ENCODE results near the gene ATP2C1.
A peak's percentile ranks its signal among the peaks of the same experiment; 100 is the strongest.

Gene ATP2C1

GRCh38 chr3:130934442-130935089 lies 40.7 kb downstream of the ATP2C1 start:
- no peak for DNase-seq
- ATAC-seq (replicated peaks): no peak
- peaks cover 34% of the 10 kb centered on the region for H3K36me3 Mint-ChIP-seq (ENCODE audit: insufficient read depth)
- H3K4me3 Mint-ChIP-seq: no peak overlapping the region
- no peak overlapping the region for H3K27ac Mint-ChIP-seq
- H3K4me1 Mint-ChIP-seq (ENCODE audit: low read depth in 2 of 2): peaks cover 2 to 9% of the 10 kb centered on the region in 2 donors
- no peaks in the 10 kb centered on the region for H3K9me3 Mint-ChIP-seq
- H3K27me3 Mint-ChIP-seq: no peaks in the 10 kb centered on the region

- Mint-ChIP-seq H3K36me3 (ENCODE audit: insufficient read depth) (peaks cover 42% of the 10 kb centered on the region), H3K27me3 (no peaks in the 10 kb centered on the region), H3K4me3 (no peak overlapping the region), H3K27ac (no peak overlapping the region), H3K4me1 (ENCODE audit: low read depth in 2 of 2) (peaks cover 0 to 5% of the 10 kb centered on the region in 2 donors), H3K9me3 (no peaks in the 10 kb centered on the region)
- ATAC-seq (replicated peaks) (no peak), DNase-seq (no peak)
Measured at GRCh38 chr3:130935761-130936492, 42.0 kb downstream of the ATP2C1 start.

GRCh38 chr3:130939753-130940152 lies 45.9 kb downstream of the ATP2C1 start:
- ATAC-seq (replicated peaks) (no peak), DNase-seq (no peak)
- no peaks in the 10 kb centered on the region for H3K4me1 Mint-ChIP-seq (ENCODE audit: low read depth in 2 of 2)
- no peaks in the 10 kb centered on the region for H3K27me3 Mint-ChIP-seq
- H3K36me3 Mint-ChIP-seq (ENCODE audit: insufficient read depth): peaks cover 54% of the 10 kb centered on the region
- H3K27ac Mint-ChIP-seq: peak overlapping the region in 1 of 2 donors; percentile 60
- no peaks in the 10 kb centered on the region for H3K9me3 Mint-ChIP-seq
- H3K4me3 Mint-ChIP-seq: no peak overlapping the region

GRCh38 chr3:130941793-130942192 lies 47.9 kb downstream of the ATP2C1 start:
- Mint-ChIP-seq H3K9me3 (no peaks in the 10 kb centered on the region), H3K36me3 (ENCODE audit: insufficient read depth) (peaks cover 50% of the 10 kb centered on the region), H3K27me3 (no peaks in the 10 kb centered on the region), H3K4me1 (ENCODE audit: low read depth in 2 of 2) (no peaks in the 10 kb centered on the region), H3K27ac (peak overlapping the region in 1 of 2 donors; percentile 80), H3K4me3 (no peak overlapping the region)
- DNase-seq (no peak), ATAC-seq (replicated peaks) (no peak)

- Mint-ChIP-seq H3K4me3 (no peak overlapping the region), H3K27ac (no peak overlapping the region), H3K27me3 (no peaks in the 10 kb centered on the region), H3K4me1 (ENCODE audit: low read depth in 2 of 2) (peaks cover 8 to 19% of the 10 kb centered on the region in 2 donors), H3K36me3 (ENCODE audit: insufficient read depth) (peaks cover 30% of the 10 kb centered on the region), H3K9me3 (no peaks in the 10 kb centered on the region)
- ATAC-seq (replicated peaks): no peak
- no peak for DNase-seq
Measured at GRCh38 chr3:130946882-130947281, 53.0 kb downstream of the ATP2C1 start.

- no peaks in the 10 kb centered on the region for H3K9me3 Mint-ChIP-seq
- ATAC-seq (replicated peaks): no peak
- no peak for DNase-seq
- H3K27ac Mint-ChIP-seq: peak overlapping the region in 1 of 2 donors; percentile 90
- no peak overlapping the region for H3K4me3 Mint-ChIP-seq
- H3K27me3 Mint-ChIP-seq: no peaks in the 10 kb centered on the region
- peaks cover 8 to 19% of the 10 kb centered on the region in 2 donors for H3K4me1 Mint-ChIP-seq (ENCODE audit: low read depth in 2 of 2)
- H3K36me3 Mint-ChIP-seq (ENCODE audit: insufficient read depth): peaks cover 23% of the 10 kb centered on the region
Measured at GRCh38 chr3:130948001-130948773, 54.3 kb downstream of the ATP2C1 start.

GRCh38 chr3:130948929-130949328 lies 55.0 kb downstream of the ATP2C1 start:
- H3K27ac Mint-ChIP-seq: peak overlapping the region; percentile 66 to 90
- H3K36me3 Mint-ChIP-seq (ENCODE audit: insufficient read depth): peaks cover 24% of the 10 kb centered on the region
- no peaks in the 10 kb centered on the region for H3K9me3 Mint-ChIP-seq
- no peak overlapping the region for H3K4me3 Mint-ChIP-seq
- H3K27me3 Mint-ChIP-seq: no peaks in the 10 kb centered on the region
- DNase-seq (no peak), ATAC-seq (replicated peaks) (no peak)
- H3K4me1 Mint-ChIP-seq (ENCODE audit: low read depth in 2 of 2): peaks cover 8 to 19% of the 10 kb centered on the region in 2 donors

- Mint-ChIP-seq H3K4me1 (ENCODE audit: low read depth in 2 of 2) (peaks cover 8 to 19% of the 10 kb centered on the region in 2 donors), H3K36me3 (ENCODE audit: insufficient read depth) (peaks cover 23% of the 10 kb centered on the region), H3K9me3 (no peaks in the 10 kb centered on the region), H3K27me3 (no peaks in the 10 kb centered on the region), H3K27ac (peak overlapping the region; percentile 3 to 90), H3K4me3 (peak overlapping the region in 1 of 2 donors; percentile 43)
- DNase-seq (no peak), ATAC-seq (replicated peaks) (peak; percentile 40)
Measured at GRCh38 chr3:130950124-130950523, 56.2 kb downstream of the ATP2C1 start.

GRCh38 chr3:130950641-130951040 lies 56.8 kb downstream of the ATP2C1 start:
- DNase-seq (no peak), ATAC-seq (replicated peaks) (no peak)
- Mint-ChIP-seq H3K27me3 (no peaks in the 10 kb centered on the region), H3K4me1 (ENCODE audit: low read depth in 2 of 2) (peaks cover 8 to 19% of the 10 kb centered on the region in 2 donors), H3K36me3 (ENCODE audit: insufficient read depth) (peaks cover 28% of the 10 kb centered on the region), H3K9me3 (no peaks in the 10 kb centered on the region), H3K27ac (peak overlapping the region; percentile 3 to 90), H3K4me3 (peak overlapping the region in 1 of 2 donors; percentile 43)

GRCh38 chr3:130955481-130955880 lies 61.6 kb downstream of the ATP2C1 start:
- Mint-ChIP-seq H3K27me3 (no peaks in the 10 kb centered on the region), H3K9me3 (no peaks in the 10 kb centered on the region), H3K4me3 (no peak overlapping the region), H3K27ac (peak overlapping the region in 1 of 2 donors; percentile 24), H3K4me1 (ENCODE audit: low read depth in 2 of 2) (peaks cover 0 to under 1% of the 10 kb centered on the region in 2 donors), H3K36me3 (ENCODE audit: insufficient read depth) (peaks cover 49% of the 10 kb centered on the region)
- DNase-seq (no peak), ATAC-seq (replicated peaks) (no peak)

GRCh38 chr3:130956281-130956680 lies 62.4 kb downstream of the ATP2C1 start:
- ATAC-seq (replicated peaks) (no peak), DNase-seq (no peak)
- no peak overlapping the region for H3K4me3 Mint-ChIP-seq
- no peak overlapping the region for H3K27ac Mint-ChIP-seq
- no peaks in the 10 kb centered on the region for H3K4me1 Mint-ChIP-seq (ENCODE audit: low read depth in 2 of 2)
- peaks cover 54% of the 10 kb centered on the region for H3K36me3 Mint-ChIP-seq (ENCODE audit: insufficient read depth)
- no peaks in the 10 kb centered on the region for H3K27me3 Mint-ChIP-seq
- H3K9me3 Mint-ChIP-seq: no peaks in the 10 kb centered on the region

GRCh38 chr3:130956721-130957120 lies 62.8 kb downstream of the ATP2C1 start:
- ATAC-seq (replicated peaks): no peak
- H3K27ac Mint-ChIP-seq: no peak overlapping the region
- no peaks in the 10 kb centered on the region for H3K9me3 Mint-ChIP-seq
- no peak overlapping the region for H3K4me3 Mint-ChIP-seq
- no peaks in the 10 kb centered on the region for H3K27me3 Mint-ChIP-seq
- DNase-seq: no peak
- H3K4me1 Mint-ChIP-seq (ENCODE audit: low read depth in 2 of 2): no peaks in the 10 kb centered on the region
- peaks cover 54% of the 10 kb centered on the region for H3K36me3 Mint-ChIP-seq (ENCODE audit: insufficient read depth)

- H3K4me3 Mint-ChIP-seq: no peak overlapping the region
- no peak for DNase-seq
- H3K4me1 Mint-ChIP-seq (ENCODE audit: low read depth in 2 of 2): no peaks in the 10 kb centered on the region
- H3K9me3 Mint-ChIP-seq: no peaks in the 10 kb centered on the region
- no peaks in the 10 kb centered on the region for H3K27me3 Mint-ChIP-seq
- ATAC-seq (replicated peaks): no peak
- H3K27ac Mint-ChIP-seq: peak overlapping the region in 1 of 2 donors; percentile 23
- peaks cover 43% of the 10 kb centered on the region for H3K36me3 Mint-ChIP-seq (ENCODE audit: insufficient read depth)
Measured at GRCh38 chr3:130960139-130960795, 66.4 kb downstream of the ATP2C1 start.

All from effector memory CD8-positive, alpha-beta T cell (primary cell).